SK-N-SH (cell line): Measurements from ENCODE around the gene ZMYND8. TPM values are rescaled to one million over a fixed set of nuclear protein-coding genes. Genes with fewer than 3 reads are reported as not detected.
A peak's percentile ranks its signal among the peaks of the same experiment; 100 is the strongest.

ENCODE experiments used
- CTCF ChIA-PET: fragments of 300-600, 350-600 bp; formaldehyde crosslinking; extraction: SDS; loops from one replicate; lab custom pipeline; 2021; lab: Yijun Ruan, JAX
- POLR2A ChIA-PET: fragments of 350-600 bp; sonication (Branson Sonifier 250); formaldehyde crosslinking; extraction: SDS; loops from one replicate; lab custom pipeline; 2020; ENCODE audit warnings: antibody characterized with exemption, inconsistent platforms; lab: Yijun Ruan, JAX
- DNase-seq: peaks from one replicate; pipeline ENCODE4 v3.0.0; 2012
- H2AFZ ChIP-seq: fragments of 200-600 bp; sonication (generic); 2 replicates; pipeline ENCODE4 v1.8.1; 2016; ENCODE audit warnings: antibody characterized with exemption, mild to moderate bottlenecking, low read depth
- H3F3A ChIP-seq: fragments of 200-600 bp; sonication (generic); replicated peaks from 2 replicates; pipeline ENCODE3; 2016; ENCODE audit warnings: antibody characterized with exemption, mild to moderate bottlenecking; ENCODE audit not compliant: insufficient read depth
- H3K27ac ChIP-seq, 2 experiments: fragments of 200-500 bp in 1 of 2; fragments of 200-600 bp in 1 of 2; sonication (Bioruptor generic) in 1 of 2; sonication (generic), shearing (Covaris generic) in 1 of 2; 2 replicates each; pipeline versions ENCODE4 v1.5.1 to v1.6.1; 2014 to 2016; ENCODE audit warnings: low read depth in 2 of 2, inconsistent platforms in 1 of 2, low read length in 1 of 2, mild to moderate bottlenecking in 1 of 2, mixed read lengths in 1 of 2
- H3K27me3 ChIP-seq: fragments of 200-600 bp; sonication (generic), shearing (Covaris generic); 2 replicates; pipeline ENCODE4 v1.6.1; 2016; ENCODE audit warnings: mixed run types; ENCODE audit not compliant: insufficient read depth
- H3K36me3 ChIP-seq, 2 experiments: fragments of 200-500 bp in 1 of 2; fragments of 200-600 bp in 1 of 2; sonication (Bioruptor generic) in 1 of 2; sonication (generic) in 1 of 2; replicated peaks in 1 of 2; 2 replicates each; pipeline versions ENCODE3 to v1.5.1; 2014 to 2016; ENCODE audit warnings: low read length in 1 of 2, mild to moderate bottlenecking in 1 of 2; ENCODE audit not compliant: insufficient read depth in 2 of 2, control insufficient read depth in 1 of 2
- H3K4me1 ChIP-seq, 2 experiments: fragments of 200-500 bp in 1 of 2; fragments of 200-600 bp in 1 of 2; sonication (Bioruptor generic) in 1 of 2; sonication (generic), shearing (Covaris generic) in 1 of 2; 2 replicates each; pipeline versions ENCODE4 v1.5.1 to v1.6.1; 2014 to 2016; ENCODE audit warnings: low read depth in 1 of 2, low read length in 1 of 2, mixed run types in 1 of 2; ENCODE audit not compliant: insufficient read depth in 2 of 2, control insufficient read depth in 1 of 2
- H3K4me2 ChIP-seq: fragments of 200-600 bp; sonication (generic), shearing (Covaris generic); 2 replicates; pipeline ENCODE4 v1.6.1; 2017; ENCODE audit warnings: mixed run types
- H3K4me3 ChIP-seq, 2 experiments: fragments of 200-500 bp in 1 of 2; fragments of 200-600 bp in 1 of 2; sonication (Bioruptor generic) in 1 of 2; sonication (generic), shearing (Covaris generic) in 1 of 2; 2 replicates each; pipeline versions ENCODE4 v1.5.1 to v1.8.1; 2014 to 2016; ENCODE audit warnings: low read depth in 2 of 2, inconsistent platforms in 1 of 2, low read length in 1 of 2, mild to moderate bottlenecking in 1 of 2, mixed read lengths in 1 of 2, moderate library complexity in 1 of 2
- H3K79me2 ChIP-seq: fragments of 200-600 bp; sonication (generic); 2 replicates; pipeline ENCODE4 v1.8.1; 2017; ENCODE audit warnings: mild to moderate bottlenecking; ENCODE audit not compliant: insufficient read depth
- H3K9ac ChIP-seq: fragments of 200-600 bp; sonication (generic); 2 replicates; pipeline ENCODE4 v1.6.1; 2017; ENCODE audit warnings: mixed run types
- H3K9me2 ChIP-seq: fragments of 200-600 bp; sonication (generic); 2 replicates; pipeline ENCODE4 v1.6.1; 2017; ENCODE audit warnings: mixed run types
- H3K9me3 ChIP-seq: fragments of 200-600 bp; sonication (generic); 2 replicates; pipeline ENCODE4 v1.6.1; 2017; ENCODE audit warnings: mixed run types, mild to moderate bottlenecking, moderate library complexity
- H4K20me1 ChIP-seq: fragments of 200-600 bp; sonication (generic); 2 replicates; pipeline ENCODE4 v1.6.1; 2017; ENCODE audit warnings: mild to moderate bottlenecking, mixed run types; ENCODE audit not compliant: insufficient read depth
- EP300 ChIP-seq, 2 experiments: IDR thresholded peaks; 2 replicates each; pipeline versions ENCODE4 v1.4.0 to v1.6.1; 2012; ENCODE audit warnings: borderline replicate concordance in 1 of 2, low read depth in 1 of 2, low read length in 1 of 2
- FOSL2 ChIP-seq: IDR thresholded peaks from 2 replicates; pipeline ENCODE4 v1.4.0; 2012; ENCODE audit warnings: low read depth, mild to moderate bottlenecking, moderate library complexity, borderline replicate concordance
- FOXJ3 ChIP-seq: sonication (generic); formaldehyde crosslinking; IDR thresholded peaks from 2 replicates; pipeline ENCODE4 v1.5.1; 2020; ENCODE audit warnings: mild to moderate bottlenecking, missing genetic modification reagents
- GABPA ChIP-seq: IDR thresholded peaks from 2 replicates; pipeline ENCODE4 v1.4.0; 2012; ENCODE audit warnings: low read depth, mild to moderate bottlenecking
- GATA2 ChIP-seq: sonication (generic); formaldehyde crosslinking; IDR thresholded peaks from 2 replicates; pipeline ENCODE4 v1.5.0; 2020; ENCODE audit warnings: mild to moderate bottlenecking, missing genetic modification reagents
- JUND ChIP-seq: IDR thresholded peaks from 2 replicates; pipeline ENCODE4 v1.4.0; 2012
- MEF2A ChIP-seq: IDR thresholded peaks from 2 replicates; pipeline ENCODE4 v1.4.0; 2012; ENCODE audit warnings: low read depth, borderline replicate concordance
- MXI1 ChIP-seq: IDR thresholded peaks from 2 replicates; pipeline ENCODE4 v1.6.1; 2012; ENCODE audit warnings: mild to moderate bottlenecking, low read depth, low read length, improper control_type of control experiment
- NFIC ChIP-seq: IDR thresholded peaks from 2 replicates; pipeline ENCODE4 v1.4.0; 2012; ENCODE audit warnings: borderline replicate concordance
- RAD21 ChIP-seq: IDR thresholded peaks from 2 replicates; pipeline ENCODE4 v1.6.1; 2012; ENCODE audit warnings: mild to moderate bottlenecking, low read length
- TAF1 ChIP-seq: IDR thresholded peaks from 2 replicates; pipeline ENCODE4 v1.6.1; 2012; ENCODE audit warnings: low read depth, mild to moderate bottlenecking, low read length, moderate library complexity, borderline replicate concordance
- WGBS: methylation state at CpG from one replicate; pipeline ENCODE4 v1.1.6; 2017; ENCODE audit warnings: low lambda C conversion rate; 5-methylcytosine and 5-hydroxymethylcytosine counted together
- polyA plus RNA-seq, 3 experiments: library from polyadenylated mRNA; depleted of rRNA; stranded (reverse); fragments of >200 nt; gene quantifications; 2 replicates each; pipeline ENCODE4 v1.2.3, GENCODE V29; 2012
- TF ChIP-seq, protein P1 (sequence below): fragments of 200-600 bp; sonication (generic); IDR thresholded peaks from 2 replicates; pipeline ENCODE4 v1.6.1; 2017; ENCODE audit warnings: antibody characterized with exemption, mild to moderate bottlenecking, moderate library complexity
- TF ChIP-seq, protein P2 (sequence below): fragments of 150-350 bp; IDR thresholded peaks from 2 replicates; pipeline ENCODE4 v1.6.1; 2017; ENCODE audit warnings: antibody characterized with exemption, low read length, low read depth, borderline replicate concordance
- TF ChIP-seq, protein P3 (sequence below): IDR thresholded peaks from 2 replicates; pipeline ENCODE4 v1.6.1; 2012; ENCODE audit warnings: mild to moderate bottlenecking, low read depth, low read length, moderate library complexity
- TF ChIP-seq, protein P4 (sequence below): IDR thresholded peaks from 2 replicates; pipeline ENCODE4 v1.4.0; 2012; ENCODE audit warnings: low read depth

The ZMYND8 gene
- polyA plus RNA-seq, 1 of the 3 experiments (the other 2 are of a cell fraction): 25.3 TPM

DNA sequence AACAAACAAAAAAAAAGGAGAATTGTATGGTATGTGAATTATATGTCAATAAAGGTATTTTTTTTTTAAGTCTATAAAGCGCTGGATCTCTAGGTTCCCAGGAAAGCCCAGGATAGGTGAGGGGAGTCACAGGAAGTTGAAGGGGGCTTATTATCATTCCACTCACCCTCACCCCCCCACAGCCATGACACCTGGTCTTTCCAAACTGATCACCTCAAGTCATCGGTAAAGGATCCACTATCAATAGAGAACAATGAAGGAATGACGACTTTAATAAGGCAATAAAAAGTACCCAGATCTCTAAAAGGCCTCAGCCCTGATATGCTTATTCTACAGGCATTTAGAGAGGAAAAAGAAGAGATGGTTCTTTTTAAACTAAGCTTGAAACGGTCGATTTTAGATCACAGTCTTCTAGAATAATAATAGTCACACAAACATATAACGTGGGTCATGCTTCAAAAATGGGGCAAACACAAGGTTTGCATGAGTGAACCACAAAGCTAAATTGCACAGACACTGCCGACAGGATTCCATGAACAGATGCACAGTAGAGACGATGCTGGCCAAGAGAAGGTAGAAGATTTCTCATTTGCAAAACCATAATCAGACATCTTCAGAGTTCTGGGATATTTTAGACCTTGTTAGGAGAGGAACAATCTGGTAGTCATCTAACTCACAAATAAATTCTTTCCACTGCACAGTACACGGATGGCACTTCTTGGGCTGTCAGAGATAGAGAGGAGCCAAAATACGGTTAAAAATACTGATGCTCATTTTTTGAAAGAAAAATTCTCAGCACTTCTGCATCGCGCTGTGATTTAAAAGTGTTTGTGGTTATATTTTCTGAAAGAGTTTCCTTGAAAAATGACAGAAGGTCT, 21.0 kb downstream of the ZMYND8 start:
- Histone ChIP-seq H3F3A (peaks cover 45% of the 10 kb centered on the region), H3K36me3 (peaks cover 0 to 24% of the 10 kb centered on the region in 2 experiments), H3K9ac (0 out of 2 replicates have a peak overlapping the region, but pooled peaks have one; percentile 34), H3K27me3 (no peaks in the 10 kb centered on the region), H3K27ac (peak overlapping the region; percentile 35 to 91), H3K4me2 (peak overlapping the region; percentile 63; the same call in 1 of the 2 replicates), H2AFZ (no peak overlapping the region), H3K79me2 (peaks cover 91% of the 10 kb centered on the region), H3K9me2 (no peaks in the 10 kb centered on the region), H3K4me1 (peaks cover 13 to 30% of the 10 kb centered on the region in 2 experiments; a peak in 3 of 4 replicates), H3K9me3 (no peaks in the 10 kb centered on the region), H4K20me1 (no peaks in the 10 kb centered on the region), H3K4me3 (no peak overlapping the region)
- no peak for DNase-seq
- TF ChIP-seq NFIC (no peak), RAD21 (no peak), FOXJ3 (CRISPR knock-in tag) (no peak), GATA2 (no peak), GABPA (no peak), JUND (no peak), TAF1 (no peak), MXI1 (no peak), FOSL2 (no peak), MEF2A (no peak), EP300 (IDR thresholded peaks at IDR 0.05; ENCODE audit: borderline replicate concordance in 1 of 2, low read depth in 1 of 2, low read length in 1 of 2) (no peak)
- TF ChIP-seq, protein P1, sequence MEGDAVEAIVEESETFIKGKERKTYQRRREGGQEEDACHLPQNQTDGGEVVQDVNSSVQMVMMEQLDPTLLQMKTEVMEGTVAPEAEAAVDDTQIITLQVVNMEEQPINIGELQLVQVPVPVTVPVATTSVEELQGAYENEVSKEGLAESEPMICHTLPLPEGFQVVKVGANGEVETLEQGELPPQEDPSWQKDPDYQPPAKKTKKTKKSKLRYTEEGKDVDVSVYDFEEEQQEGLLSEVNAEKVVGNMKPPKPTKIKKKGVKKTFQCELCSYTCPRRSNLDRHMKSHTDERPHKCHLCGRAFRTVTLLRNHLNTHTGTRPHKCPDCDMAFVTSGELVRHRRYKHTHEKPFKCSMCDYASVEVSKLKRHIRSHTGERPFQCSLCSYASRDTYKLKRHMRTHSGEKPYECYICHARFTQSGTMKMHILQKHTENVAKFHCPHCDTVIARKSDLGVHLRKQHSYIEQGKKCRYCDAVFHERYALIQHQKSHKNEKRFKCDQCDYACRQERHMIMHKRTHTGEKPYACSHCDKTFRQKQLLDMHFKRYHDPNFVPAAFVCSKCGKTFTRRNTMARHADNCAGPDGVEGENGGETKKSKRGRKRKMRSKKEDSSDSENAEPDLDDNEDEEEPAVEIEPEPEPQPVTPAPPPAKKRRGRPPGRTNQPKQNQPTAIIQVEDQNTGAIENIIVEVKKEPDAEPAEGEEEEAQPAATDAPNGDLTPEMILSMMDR: no peak
- TF ChIP-seq, protein P2, sequence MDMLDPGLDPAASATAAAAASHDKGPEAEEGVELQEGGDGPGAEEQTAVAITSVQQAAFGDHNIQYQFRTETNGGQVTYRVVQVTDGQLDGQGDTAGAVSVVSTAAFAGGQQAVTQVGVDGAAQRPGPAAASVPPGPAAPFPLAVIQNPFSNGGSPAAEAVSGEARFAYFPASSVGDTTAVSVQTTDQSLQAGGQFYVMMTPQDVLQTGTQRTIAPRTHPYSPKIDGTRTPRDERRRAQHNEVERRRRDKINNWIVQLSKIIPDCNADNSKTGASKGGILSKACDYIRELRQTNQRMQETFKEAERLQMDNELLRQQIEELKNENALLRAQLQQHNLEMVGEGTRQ: no peak
- TF ChIP-seq, protein P3, sequence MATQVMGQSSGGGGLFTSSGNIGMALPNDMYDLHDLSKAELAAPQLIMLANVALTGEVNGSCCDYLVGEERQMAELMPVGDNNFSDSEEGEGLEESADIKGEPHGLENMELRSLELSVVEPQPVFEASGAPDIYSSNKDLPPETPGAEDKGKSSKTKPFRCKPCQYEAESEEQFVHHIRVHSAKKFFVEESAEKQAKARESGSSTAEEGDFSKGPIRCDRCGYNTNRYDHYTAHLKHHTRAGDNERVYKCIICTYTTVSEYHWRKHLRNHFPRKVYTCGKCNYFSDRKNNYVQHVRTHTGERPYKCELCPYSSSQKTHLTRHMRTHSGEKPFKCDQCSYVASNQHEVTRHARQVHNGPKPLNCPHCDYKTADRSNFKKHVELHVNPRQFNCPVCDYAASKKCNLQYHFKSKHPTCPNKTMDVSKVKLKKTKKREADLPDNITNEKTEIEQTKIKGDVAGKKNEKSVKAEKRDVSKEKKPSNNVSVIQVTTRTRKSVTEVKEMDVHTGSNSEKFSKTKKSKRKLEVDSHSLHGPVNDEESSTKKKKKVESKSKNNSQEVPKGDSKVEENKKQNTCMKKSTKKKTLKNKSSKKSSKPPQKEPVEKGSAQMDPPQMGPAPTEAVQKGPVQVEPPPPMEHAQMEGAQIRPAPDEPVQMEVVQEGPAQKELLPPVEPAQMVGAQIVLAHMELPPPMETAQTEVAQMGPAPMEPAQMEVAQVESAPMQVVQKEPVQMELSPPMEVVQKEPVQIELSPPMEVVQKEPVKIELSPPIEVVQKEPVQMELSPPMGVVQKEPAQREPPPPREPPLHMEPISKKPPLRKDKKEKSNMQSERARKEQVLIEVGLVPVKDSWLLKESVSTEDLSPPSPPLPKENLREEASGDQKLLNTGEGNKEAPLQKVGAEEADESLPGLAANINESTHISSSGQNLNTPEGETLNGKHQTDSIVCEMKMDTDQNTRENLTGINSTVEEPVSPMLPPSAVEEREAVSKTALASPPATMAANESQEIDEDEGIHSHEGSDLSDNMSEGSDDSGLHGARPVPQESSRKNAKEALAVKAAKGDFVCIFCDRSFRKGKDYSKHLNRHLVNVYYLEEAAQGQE: no peak
- TF ChIP-seq, protein P4, sequence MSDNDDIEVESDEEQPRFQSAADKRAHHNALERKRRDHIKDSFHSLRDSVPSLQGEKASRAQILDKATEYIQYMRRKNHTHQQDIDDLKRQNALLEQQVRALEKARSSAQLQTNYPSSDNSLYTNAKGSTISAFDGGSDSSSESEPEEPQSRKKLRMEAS: no peak
- WGBS: 84% methylated on average over 12 of the region's 12 CpGs
- ChIA-PET CTCF (interaction anchor here (1.0 kb wide), 1 partner anchor 49 kb away, joined by 4 read pairs; no protein-coding TSS in a partner anchor), POLR2A (no interaction called here)
